Measurements from ENCODE around the gene POLK.

DNA sequence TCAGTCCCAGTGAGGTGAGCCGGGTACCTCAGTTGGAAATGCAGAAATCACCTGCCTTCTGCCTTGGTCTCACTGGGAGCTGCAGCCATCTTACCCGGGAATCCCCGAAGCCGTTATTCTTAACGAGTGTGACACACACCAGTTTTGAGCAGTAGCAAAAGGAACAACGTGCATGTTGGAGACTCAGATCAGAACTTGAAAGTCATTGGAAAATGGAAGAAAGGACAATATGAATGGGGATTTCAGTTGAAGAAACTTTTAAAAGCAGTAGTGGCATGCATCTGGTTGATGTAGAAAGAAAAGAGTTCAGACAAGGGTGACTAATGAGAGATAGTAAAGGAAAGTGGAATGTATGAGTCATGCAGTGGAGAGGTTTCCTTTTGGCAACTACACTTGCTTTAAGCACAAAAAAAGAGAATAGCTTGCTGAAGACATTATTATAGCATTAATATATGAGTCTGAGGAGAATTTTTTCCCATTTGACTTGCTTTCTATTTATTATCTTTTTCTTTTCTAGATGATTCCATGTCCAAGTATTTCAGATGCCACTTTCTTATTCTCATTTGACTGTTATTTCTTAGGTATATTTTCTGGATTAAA, 55.1 kb downstream of the POLK start:
- TF ChIP-seq TAF1 (IDR thresholded peaks at IDR 0.05; ENCODE audit: borderline replicate concordance, low read depth, low read length) (no peak), POLR2A (IDR thresholded peaks at IDR 0.05; ENCODE audit: low read depth, low read length) (no peak)

Measured in GM12892 (cell line).